Measurements from ENCODE around the gene CCDC60.

Gene CCDC60

GRCh38 chr12:119540476-119540875, 205.9 kb downstream of the CCDC60 start:
- DNase-seq (ENCODE audit: low spot score), result no peak

GRCh38 chr12:119544765-119545625, 210.5 kb downstream of the CCDC60 start:
- DNase-seq (ENCODE audit: low spot score), result peak; percentile 44

DNA sequence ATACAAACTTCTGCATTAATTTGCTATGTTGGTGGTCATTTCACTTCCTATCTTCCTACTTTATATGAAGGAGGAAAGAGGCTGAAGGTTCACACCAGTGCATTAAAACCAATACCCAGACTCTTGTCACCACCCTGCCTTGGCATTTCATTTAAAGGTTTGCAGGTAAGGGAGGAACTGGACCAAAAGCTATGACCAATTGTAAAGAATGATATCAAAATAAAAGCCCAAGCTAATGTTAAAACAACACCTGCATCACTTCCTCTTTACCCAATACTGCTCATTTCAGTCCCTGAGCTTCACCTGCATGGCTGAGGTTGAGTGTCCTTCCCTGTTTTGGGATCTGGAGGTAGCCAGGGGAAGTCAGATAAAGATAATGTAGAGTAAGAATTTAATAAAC, 211.8 kb downstream of the CCDC60 start:
- no peak for DNase-seq (ENCODE audit: low spot score)

GRCh38 chr12:119547001-119547400, 212.5 kb downstream of the CCDC60 start:
- DNase-seq (ENCODE audit: low spot score), result no peak

GRCh38 chr12:119556854-119557253, 222.3 kb downstream of the CCDC60 start:
- no peak for DNase-seq (ENCODE audit: low spot score)

DNA sequence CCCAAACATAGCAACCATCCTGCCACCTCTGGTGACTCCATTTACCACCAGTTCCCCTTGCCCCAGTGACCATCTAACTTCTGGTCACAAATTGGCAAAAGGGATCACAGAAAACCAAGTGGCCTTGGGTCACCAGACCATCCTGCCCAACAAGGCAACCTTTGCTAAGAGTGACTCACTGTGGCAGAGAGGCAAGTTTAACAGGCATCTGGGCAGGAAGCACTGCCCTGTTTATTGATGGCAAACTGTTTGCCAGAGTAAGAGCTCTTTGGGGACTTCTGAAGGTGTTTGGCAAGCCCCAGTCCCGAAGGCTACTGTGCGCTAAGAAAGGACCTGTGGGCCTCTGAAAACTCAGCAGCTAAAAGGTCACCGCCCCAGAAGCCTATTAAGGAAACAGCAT, 230.9 kb downstream of the CCDC60 start:
- DNase-seq (ENCODE audit: low spot score), result no peak

- no peak for DNase-seq (ENCODE audit: low spot score)
Observed at GRCh38 chr12:119570771-119571170, 236.2 kb downstream of the CCDC60 start.

DNA sequence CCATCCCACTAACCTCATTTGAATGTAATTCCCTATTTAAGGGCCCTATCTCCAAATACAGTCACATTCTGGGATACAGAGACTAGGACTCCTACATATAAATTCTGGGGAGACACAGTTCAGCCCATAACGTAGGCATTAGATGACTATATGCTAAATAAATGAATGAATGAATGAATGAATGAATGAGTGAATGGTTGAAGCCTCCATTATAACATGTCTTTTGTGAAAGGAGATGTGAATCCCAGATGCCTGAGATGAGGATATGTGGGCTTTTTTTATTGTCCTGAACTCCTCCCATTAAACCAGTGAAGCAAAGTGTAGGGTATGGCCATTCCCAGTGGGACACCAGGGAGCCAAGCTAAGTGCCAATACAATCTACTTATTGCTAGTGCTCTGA, 238.6 kb downstream of the CCDC60 start:
- DNase-seq (ENCODE audit: low spot score), result no peak

DNA sequence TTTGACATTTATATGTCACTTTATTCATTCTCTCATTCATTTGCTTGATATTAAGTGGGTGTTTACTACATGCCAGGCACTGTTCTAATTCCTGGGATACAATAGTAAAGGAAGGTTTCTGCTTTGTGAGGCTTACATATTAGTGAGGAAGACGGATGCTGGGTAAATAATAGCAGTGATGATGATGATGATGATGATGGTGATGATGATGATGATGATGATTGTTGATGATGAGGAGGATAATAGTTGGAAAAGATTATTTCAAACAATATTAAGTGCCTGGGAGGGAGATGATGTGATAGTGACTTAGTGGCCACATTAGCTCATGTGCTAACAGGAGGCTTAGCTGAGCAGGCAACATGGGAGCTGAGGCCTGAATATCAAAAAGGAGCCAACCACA, 239.7 kb downstream of the CCDC60 start:
- no peak for DNase-seq (ENCODE audit: low spot score)

GRCh38 chr12:119576118-119576810, 241.7 kb downstream of the CCDC60 start:
- DNase-seq (ENCODE audit: low spot score), result no peak

- no peak for DNase-seq (ENCODE audit: low spot score)
Observed at GRCh38 chr12:119576915-119577314, 242.4 kb downstream of the CCDC60 start.

- DNase-seq (ENCODE audit: low spot score), result no peak
Observed at GRCh38 chr12:119578112-119578511, 243.6 kb downstream of the CCDC60 start.

DNA sequence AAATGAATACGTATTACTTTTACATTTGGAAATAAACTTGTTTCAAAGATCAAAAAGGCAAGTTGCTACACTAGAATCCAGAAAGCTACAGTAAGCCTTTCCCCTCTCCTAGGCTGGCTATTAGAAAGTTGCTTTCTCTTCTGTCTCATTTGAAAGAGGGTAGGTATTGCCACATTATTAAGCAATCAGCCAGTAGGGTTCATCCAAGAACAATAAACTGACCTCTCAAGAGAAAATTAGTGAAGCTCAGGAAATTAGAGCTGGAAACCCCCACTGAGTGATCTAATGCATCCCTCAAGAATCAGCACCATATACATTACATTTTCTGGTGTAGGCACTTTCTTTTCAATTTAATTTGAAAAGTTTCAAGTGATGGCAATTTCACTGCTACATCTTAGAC, 254.6 kb downstream of the CCDC60 start:
- DNase-seq (ENCODE audit: low spot score), result no peak

GRCh38 chr12:119589634-119590033, 255.1 kb downstream of the CCDC60 start:
- no peak for DNase-seq (ENCODE audit: low spot score)
